Esophagus squamous epithelium (tissue), 4 donors: ENCODE measurements around the gene EAPP.
"Not testable (repeated sequence)": the region's sequence is repeated elsewhere in the genome, so short reads cannot be mapped to it uniquely, and the experiment has no call there.

Source experiments
- POLR2A ChIP-seq, 4 donors: fragments of 450-650 bp; IDR thresholded peaks; one replicate each; pipeline ENCODE4 v1.6.1; 2017; ENCODE audit warnings: antibody characterized with exemption in 4 of 4, mild to moderate bottlenecking in 4 of 4, moderate library complexity in 3 of 4
- TF ChIP-seq, protein P1 (sequence below), 6 experiments: fragments of 450-650 bp in 4 of 6; fragments of 200-600 bp in 2 of 6; sonication (generic) in 2 of 6; IDR thresholded peaks; one replicate each; pipeline ENCODE4 v1.5.1; 2016 to 2019; ENCODE audit warnings: antibody characterized with exemption in 6 of 6, mild to moderate bottlenecking in 4 of 6, moderate library complexity in 4 of 6

DNA sequence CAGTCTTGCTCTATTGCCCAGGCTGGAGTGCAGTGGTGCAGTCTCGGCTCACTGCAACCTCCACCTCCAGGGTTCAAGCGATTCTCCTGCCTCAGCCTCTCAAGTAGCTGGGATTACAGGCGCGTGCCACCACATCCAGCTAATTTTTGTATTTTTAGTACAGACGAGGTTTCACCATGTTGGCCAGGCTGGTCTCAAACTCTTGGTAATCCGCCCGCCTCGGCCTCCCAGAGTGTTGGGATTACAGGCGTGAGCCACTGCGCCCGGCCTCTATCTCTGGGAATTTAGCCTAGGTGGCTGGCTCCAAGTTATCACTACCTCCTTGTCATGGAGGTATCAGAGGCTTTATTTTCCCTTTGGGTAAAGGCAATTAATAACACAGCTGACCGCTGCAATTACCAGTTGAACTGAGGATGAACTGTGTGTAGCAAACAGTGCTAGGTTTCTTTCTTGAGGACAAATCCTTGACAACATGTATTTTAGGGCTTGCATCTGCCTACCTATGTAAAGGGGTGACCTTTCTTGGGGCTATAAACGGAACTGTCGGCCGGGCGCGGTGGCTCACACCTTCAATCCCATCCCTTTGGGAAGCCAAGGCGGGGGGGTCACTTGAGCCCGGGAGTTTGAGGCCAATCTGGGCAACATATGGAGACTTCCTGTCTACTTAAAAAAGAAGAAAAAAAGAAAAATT lies 9.9 kb upstream of the EAPP start:
- TF ChIP-seq, protein P1, sequence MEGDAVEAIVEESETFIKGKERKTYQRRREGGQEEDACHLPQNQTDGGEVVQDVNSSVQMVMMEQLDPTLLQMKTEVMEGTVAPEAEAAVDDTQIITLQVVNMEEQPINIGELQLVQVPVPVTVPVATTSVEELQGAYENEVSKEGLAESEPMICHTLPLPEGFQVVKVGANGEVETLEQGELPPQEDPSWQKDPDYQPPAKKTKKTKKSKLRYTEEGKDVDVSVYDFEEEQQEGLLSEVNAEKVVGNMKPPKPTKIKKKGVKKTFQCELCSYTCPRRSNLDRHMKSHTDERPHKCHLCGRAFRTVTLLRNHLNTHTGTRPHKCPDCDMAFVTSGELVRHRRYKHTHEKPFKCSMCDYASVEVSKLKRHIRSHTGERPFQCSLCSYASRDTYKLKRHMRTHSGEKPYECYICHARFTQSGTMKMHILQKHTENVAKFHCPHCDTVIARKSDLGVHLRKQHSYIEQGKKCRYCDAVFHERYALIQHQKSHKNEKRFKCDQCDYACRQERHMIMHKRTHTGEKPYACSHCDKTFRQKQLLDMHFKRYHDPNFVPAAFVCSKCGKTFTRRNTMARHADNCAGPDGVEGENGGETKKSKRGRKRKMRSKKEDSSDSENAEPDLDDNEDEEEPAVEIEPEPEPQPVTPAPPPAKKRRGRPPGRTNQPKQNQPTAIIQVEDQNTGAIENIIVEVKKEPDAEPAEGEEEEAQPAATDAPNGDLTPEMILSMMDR (IDR thresholded peaks at IDR 0.05) = not testable (repeated sequence)
- not testable (repeated sequence) for TF ChIP-seq POLR2A (IDR thresholded peaks at IDR 0.05)
